COR-L47 (cell line): ENCODE results near the gene AHRR.
"Not testable (repeated sequence)": the region's sequence is repeated elsewhere in the genome, so short reads cannot be mapped to it uniquely, and the experiment has no call there.

ENCODE experiments used
- DNase-seq: peaks from one replicate; lab custom pipeline; 2025; lab: John Stamatoyannopoulos, UW

AHRR gene

GRCh38 chr5:378301-378891 lies 56.9 kb downstream of the AHRR start:
- no peak for DNase-seq

GRCh38 chr5:378976-379742 lies 57.6 kb downstream of the AHRR start:
- DNase-seq: no peak

GRCh38 chr5:380701-381309 lies 59.3 kb downstream of the AHRR start:
- DNase-seq: no peak

DNA sequence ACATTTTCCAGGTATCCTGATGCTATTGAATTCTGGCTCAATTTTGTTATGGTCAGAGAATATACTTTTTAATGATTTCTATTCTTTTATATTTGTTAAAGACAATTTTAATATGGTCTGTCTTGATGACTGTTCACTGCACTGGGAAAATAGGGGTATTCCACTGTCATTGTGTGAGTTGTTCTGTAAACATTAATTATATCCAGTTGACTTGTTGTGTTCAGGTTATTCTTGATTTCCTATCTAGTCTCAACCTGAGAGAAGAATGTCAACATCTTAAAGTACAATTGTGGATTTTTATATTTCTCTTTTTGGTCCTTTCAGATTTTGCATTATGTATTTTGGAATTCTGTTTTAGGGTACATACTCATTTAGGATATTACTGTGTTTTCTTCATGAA lies 61.6 kb downstream of the AHRR start:
- no peak for DNase-seq

- no peak for DNase-seq
These were observed 62.1 kb downstream of the AHRR start for GRCh38 chr5:383621-384020.

- not testable (repeated sequence) for DNase-seq
These were observed 63.1 kb downstream of the AHRR start for GRCh38 chr5:384576-384975.

DNA sequence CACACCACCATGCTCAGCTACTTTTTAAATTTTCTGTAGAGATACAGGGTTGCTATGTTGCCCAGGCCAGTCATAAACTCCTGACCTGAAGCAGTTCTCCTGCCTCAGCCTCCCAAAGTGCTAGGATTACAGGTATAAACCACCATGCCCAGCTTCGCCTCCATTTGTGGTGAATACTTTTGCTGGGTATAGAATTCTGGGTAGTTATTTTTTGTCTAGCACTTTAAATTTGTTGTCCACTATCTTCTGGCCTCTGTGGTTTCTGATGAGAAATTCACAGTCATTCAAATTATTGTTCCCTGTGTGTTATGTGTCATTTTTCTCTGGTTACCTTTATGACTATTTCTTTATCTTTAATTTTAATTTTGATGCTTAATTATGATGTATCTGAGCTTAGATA lies 63.8 kb downstream of the AHRR start:
- no peak for DNase-seq

GRCh38 chr5:386432-387341 lies 65.2 kb downstream of the AHRR start:
- DNase-seq: no peak

DNA sequence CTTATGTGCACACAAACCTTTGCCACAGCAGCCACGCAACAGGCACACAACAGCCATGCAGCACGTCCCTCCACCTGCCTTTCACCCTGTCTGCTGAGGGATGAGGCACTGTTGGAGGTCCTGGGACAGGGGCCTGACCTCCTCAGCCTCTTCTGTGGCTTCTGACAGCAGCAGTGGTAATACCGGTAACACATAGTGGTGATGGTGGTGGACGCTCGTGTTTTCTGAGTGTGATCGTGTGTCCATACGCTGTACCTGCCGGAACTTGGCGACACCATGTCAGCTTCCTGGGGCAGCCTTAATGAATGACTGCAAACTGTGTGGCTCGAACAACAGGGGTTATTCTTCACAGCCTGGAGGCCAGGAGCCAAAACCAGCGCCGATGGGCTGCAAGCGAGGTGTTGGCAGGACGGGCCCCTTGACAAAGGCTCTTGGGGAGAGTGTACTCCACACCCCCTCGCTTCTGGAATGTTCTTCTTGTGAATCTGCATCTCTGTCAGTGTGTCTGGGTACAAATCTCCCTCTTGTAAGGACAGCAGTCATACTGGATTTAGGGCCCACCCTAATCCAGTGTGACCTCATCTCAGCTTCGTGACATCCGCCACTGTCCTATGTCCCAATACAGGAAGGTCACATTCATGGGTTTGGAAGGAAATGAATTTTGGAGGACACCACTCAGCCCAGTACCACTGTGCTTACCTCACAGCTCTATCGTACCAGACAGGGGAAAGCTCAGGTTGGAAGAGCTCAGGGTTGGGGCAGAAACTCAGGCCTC lies 66.2 kb downstream of the AHRR start:
- DNase-seq: no peak

GRCh38 chr5:388266-389196 lies 67.0 kb downstream of the AHRR start:
- DNase-seq: no peak

GRCh38 chr5:389197-389821 lies 67.8 kb downstream of the AHRR start:
- DNase-seq: no peak

DNA sequence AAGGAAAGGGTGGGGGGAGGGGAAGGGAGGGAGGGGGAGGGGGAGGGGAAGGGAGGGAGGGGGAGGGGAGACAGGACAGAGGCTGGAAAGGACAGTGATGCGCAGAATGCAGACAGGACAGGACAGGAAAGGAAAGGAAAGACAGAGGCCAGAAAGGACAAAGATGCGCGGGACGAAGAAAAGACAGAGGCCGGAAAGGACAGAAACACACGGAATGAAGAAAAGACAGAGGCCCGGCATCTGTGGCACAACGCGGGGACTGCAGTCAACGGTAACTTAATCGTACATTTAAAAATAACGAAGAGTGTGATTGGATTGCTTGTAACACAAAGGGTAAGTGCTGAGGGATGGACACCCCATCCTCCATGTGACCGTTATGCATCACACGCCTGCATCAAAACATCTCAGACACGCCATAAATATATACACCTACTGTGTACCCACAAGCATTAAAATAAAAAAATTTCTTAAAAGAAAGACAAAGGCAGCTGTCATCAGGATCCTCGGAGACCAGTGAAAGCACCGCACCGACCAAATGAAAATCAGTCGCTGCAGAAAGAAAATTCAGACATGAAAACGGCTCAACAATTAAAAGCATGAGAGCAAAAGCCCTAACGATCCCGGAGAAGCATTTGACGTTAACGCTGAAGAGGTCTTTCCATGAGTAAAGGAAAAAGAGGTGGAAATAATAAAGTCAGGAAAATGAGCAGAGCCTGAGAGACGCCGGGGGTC lies 68.5 kb downstream of the AHRR start:
- DNase-seq: no peak

DNA sequence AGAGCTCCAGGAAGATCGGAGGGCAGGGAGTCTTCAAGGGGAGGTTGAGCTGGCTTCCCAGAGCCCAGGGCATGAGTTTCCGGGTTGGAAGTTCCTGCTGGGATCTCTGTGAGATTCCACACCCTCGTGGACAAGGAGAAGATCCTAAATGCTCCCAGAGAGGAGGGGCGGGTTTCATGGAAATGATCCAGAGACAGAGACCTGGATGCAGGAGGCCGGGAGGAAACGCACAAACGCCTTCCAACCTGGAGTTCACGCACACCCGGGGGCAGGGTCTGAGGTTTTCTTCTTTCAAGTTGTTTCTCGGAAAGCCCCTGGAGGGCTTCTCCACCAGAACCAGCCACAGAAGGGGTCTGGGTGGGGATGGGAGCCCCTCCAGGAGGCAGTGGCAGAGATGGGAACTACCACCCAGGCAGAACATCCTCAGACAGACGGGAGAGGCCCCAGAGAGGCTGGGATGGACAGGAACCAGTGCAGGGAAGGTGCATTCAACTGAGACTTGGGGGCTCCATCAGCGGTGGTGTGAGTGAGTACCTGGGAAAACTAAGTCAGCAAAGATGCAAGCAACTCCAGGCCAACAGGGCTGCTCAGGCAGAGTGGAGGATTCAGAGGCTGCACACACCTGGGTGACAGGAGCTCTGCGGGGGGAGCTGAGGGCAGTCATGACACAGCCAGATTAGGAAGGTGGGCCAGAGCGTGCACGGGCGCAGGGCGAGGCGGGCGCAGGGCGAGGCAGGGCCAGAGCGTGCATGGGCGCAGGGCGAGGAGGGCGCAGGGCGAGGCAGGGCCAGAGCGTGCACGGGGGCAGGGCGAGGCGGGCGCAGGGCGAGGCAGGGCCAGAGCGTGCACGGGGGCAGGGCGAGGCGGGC lies 69.3 kb downstream of the AHRR start:
- no peak for DNase-seq

DNA sequence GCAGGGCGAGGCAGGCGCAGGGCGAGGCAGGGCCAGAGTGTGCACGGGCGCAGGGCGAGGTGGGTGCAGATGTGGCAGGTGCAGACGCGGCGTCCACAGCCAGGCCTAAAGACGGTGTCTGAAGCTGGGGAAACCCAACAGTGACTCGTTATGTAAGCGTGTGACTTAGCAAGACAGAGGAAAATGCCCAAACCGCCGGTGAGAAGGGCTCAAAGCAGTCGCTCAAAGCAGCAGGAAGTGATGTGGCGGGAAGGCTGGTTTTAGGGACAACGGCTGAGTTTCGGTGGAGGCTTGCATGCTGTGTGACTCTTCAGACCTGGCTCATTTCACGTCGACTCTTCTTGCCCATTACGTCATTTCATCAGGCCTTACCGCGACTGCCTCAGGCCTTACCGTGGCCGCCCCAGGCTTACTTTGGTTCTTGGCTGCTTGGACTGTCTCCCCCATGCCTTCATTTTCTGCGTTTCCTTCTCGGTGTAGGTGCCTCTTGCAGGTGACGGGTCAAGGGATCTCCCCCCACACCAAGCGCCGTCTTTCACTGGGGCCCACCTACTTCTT lies 71.0 kb downstream of the AHRR start:
- DNase-seq: no peak

DNA sequence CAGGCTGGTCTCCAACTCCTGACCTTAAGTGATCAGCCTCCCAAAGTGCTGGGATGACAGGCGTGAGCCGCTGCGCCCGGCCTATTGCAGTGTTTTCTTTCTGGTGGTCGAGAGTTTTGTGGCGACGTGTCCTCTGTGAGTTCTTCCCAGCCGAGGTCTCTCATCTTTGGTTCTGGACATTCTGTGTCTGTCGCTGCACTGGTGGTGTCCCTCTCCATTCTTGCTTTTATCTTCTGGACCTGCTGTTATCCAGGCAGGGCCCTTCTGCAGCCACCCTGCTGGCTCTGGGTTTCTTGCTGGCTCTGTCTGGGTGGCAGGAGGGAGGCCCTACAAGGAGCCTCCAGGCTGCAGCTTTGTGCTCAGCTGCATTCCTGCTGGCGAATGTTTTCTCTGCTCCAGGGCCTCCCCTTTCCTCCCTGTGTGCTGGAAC lies 72.3 kb downstream of the AHRR start:
- DNase-seq: no peak

- DNase-seq: no peak
These were observed 73.2 kb downstream of the AHRR start for GRCh38 chr5:394671-395155.

DNA sequence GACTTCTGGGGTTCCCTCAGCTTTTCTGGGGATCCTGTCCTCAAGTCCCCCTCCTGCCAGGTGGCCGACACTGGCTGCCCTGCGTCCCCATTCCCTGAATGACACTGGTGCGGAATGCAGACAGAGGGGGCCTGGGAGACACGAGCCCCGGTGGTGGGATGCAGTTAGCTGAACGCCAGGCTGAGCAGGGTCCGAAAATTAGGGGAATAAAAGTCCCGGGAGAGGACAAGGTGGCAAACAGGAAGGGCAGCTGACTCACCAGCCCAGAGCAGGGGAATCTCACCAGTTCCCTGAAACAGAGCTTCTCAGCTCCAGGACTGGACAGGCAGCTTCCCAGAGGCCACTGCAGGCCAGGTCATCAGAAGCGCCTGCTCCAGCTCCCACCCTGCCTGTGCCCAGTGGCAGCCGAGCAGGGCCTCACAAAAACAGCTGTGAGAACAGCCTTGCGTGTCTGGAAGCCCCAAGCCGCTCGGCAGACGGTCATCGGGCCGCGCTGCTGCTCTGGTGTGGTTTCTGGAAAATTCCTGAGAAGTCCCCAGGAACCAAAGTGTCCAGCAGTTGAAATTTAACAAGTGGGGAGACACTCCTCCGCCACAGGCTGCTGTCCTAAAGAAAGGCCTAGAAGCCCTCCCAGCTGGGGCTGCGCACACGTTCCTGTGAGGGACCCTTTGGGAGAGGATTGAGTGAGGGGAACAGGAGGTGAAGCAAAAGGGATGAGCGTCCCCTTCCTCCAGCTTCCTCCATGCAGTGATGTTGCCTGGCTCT lies 73.8 kb downstream of the AHRR start:
- DNase-seq: no peak
